ENCODE measurements around the gene TTLL8. TPM values are rescaled to one million over a fixed set of nuclear protein-coding genes. Genes with fewer than 3 reads are reported as not detected.

Gene TTLL8
- total and polyA plus RNA-seq, 2 of the 8 experiments (the other 6 are each of a cell fraction or from before 2014, with no cell fraction given) = not detected

GRCh38 chr22:50107529-50107928 is 49.4 kb upstream of the TTLL8 start:
- POLR2A ChIA-PET (ENCODE audit: partially characterized antibody) = interaction anchor here (1.1 kb wide), 1 partner anchor 266 kb away, joined by 3 read pairs; no protein-coding TSS in a partner anchor
- no peak overlapping the region for H4K91ac ChIP-seq (replicated peaks; ENCODE audit: insufficient read length, low read length)
- WGBS, 2 experiments (ENCODE audit: extremely low coverage in 1 of 2, insufficient coverage in 1 of 2, insufficient read length in 1 of 2, insufficient replicate concordance in 2 of 2, low coverage in 1 of 2, low lambda C conversion rate in 2 of 2, missing lambda C conversion rate in 1 of 2) = 88% methylated on average over 9 of the region's 9 CpGs; no CpG with 5 or more reads in 1 of the 2 experiments
- TF ChIP-seq POLR2A (IDR thresholded peaks at IDR 0.05; ENCODE audit: control extremely low read depth in 1 of 2, low read depth in 2 of 2, low read length in 2 of 2) (no peak), EGR1 (IDR thresholded peaks at IDR 0.05; ENCODE audit: borderline replicate concordance, low read depth, low read length) (no peak), POLR2AphosphoS5 (IDR thresholded peaks at IDR 0.05; ENCODE audit: low read depth, low read length) (no peak), CREB1 (IDR thresholded peaks at IDR 0.05) (no peak), MAX (IDR thresholded peaks at IDR 0.05) (no peak), SIX5 (IDR thresholded peaks at IDR 0.05; ENCODE audit: low read depth, low read length) (no peak), KDM4A (IDR thresholded peaks at IDR 0.05; ENCODE audit: low read depth, low read length, severe bottlenecking) (no peak), BACH1 (IDR thresholded peaks at IDR 0.05; ENCODE audit: low read length) (no peak), CBX8 (IDR thresholded peaks at IDR 0.05; ENCODE audit: borderline replicate concordance, low read depth, low read length) (no peak), KDM1A (IDR thresholded peaks at IDR 0.05; ENCODE audit: borderline replicate concordance, low read length) (no peak), YY1 (IDR thresholded peaks at IDR 0.05; ENCODE audit: low read depth, low read length) (no peak)

More at GRCh38 chr22:50107529-50107928, 49.4 kb upstream of the TTLL8 start:
- FAIRE-seq = no peak
- no peak overlapping the region for H2BK15ac ChIP-seq (ENCODE audit: low read length)
- H3K9ac ChIP-seq (replicated peaks in 1 of 4; ENCODE audit: extremely low read depth in 1 of 4, low read depth in 3 of 4, low read length in 3 of 4) = no peak overlapping the region
- H4K20me1 ChIP-seq (replicated peaks in 1 of 2; ENCODE audit: control insufficient read depth in 1 of 2, insufficient read depth in 2 of 2, low read length in 2 of 2) = peaks cover 0 to 1% of the 10 kb centered on the region in 2 experiments
- H3K23me2 ChIP-seq (ENCODE audit: low read depth, low read length) = no peaks in the 10 kb centered on the region
- H3K4me3 ChIP-seq (ENCODE audit: extremely low read depth in 1 of 4, insufficient read depth in 2 of 4, low read depth in 3 of 4, low read length in 4 of 4) = no peak overlapping the region
- no peaks in the 10 kb centered on the region for H3K4me1 ChIP-seq (replicated peaks in 1 of 4; ENCODE audit: control insufficient read depth in 3 of 4, insufficient read depth in 4 of 4, low read length in 3 of 4)
- no peak overlapping the region for H4K5ac ChIP-seq (ENCODE audit: insufficient read length, low read depth, low read length)
- no peak overlapping the region for H3K4me2 ChIP-seq (ENCODE audit: insufficient read depth in 1 of 2, low read depth in 2 of 2, low read length in 2 of 2)
- no peaks in the 10 kb centered on the region for H3K79me1 ChIP-seq (ENCODE audit: low read depth, low read length)
- H2BK5ac ChIP-seq (ENCODE audit: low read depth, low read length) = no peak overlapping the region
- no peaks in the 10 kb centered on the region for H3K9me3 ChIP-seq (ENCODE audit: insufficient read depth in 2 of 2, low read depth in 1 of 2, low read length in 1 of 2)
- H3K79me2 ChIP-seq (ENCODE audit: control insufficient read depth in 1 of 2, insufficient read depth in 2 of 2, low read length in 2 of 2) = no peaks in the 10 kb centered on the region
- no peak overlapping the region for H2BK12ac ChIP-seq (ENCODE audit: low read depth, low read length)
- H3K23ac ChIP-seq (ENCODE audit: insufficient read length) = no peak overlapping the region
- no peak overlapping the region for H2AFZ ChIP-seq (ENCODE audit: low read length)
- no peak overlapping the region for H3K56ac ChIP-seq (replicated peaks; ENCODE audit: insufficient read length, low read depth, low read length)
- DNase-seq (ENCODE audit: low read depth in 1 of 2, low spot score in 2 of 2) = no peak
- H2AK5ac ChIP-seq (ENCODE audit: low read depth, low read length) = no peak overlapping the region
- H3K27ac ChIP-seq (ENCODE audit: low read depth, low read length) = no peak overlapping the region
- no peaks in the 10 kb centered on the region; a peak in 1 of 8 replicates for H3K36me3 ChIP-seq (ENCODE audit: control insufficient read depth in 2 of 4, insufficient read depth in 4 of 4, low read length in 3 of 4)
- H2BK20ac ChIP-seq (ENCODE audit: low read length) = no peak overlapping the region
- no peak overlapping the region for H2BK120ac ChIP-seq (replicated peaks; ENCODE audit: low read depth, low read length)
- no peak overlapping the region for H3K4ac ChIP-seq (replicated peaks; ENCODE audit: insufficient read length, low read depth, low read length)
- H3K27me3 ChIP-seq (replicated peaks in 1 of 4; ENCODE audit: control insufficient read depth in 3 of 4, extremely low read depth in 1 of 4, insufficient read depth in 3 of 4, low read length in 3 of 4) = no peaks in the 10 kb centered on the region; a peak in 3 of 7 replicates
- CTCF ChIA-PET (ENCODE audit: partially characterized antibody) = interaction anchor here (0.8 to 1.4 kb wide), 3 partner anchors 76 to 340 kb away, joined by 3 to 4 read pairs (median 3); no protein-coding TSS in a partner anchor
- no peak overlapping the region for H3K14ac ChIP-seq (ENCODE audit: insufficient read length)
- no peak overlapping the region for H3K18ac ChIP-seq (ENCODE audit: extremely low read depth, low read length)
- no peak overlapping the region for H4K8ac ChIP-seq (ENCODE audit: extremely low read depth, insufficient read depth, low read length)

Data from H1 (cell line).